NAMALWA (cell line): ENCODE results near the gene WRAP73.
A peak's percentile ranks its signal among the peaks of the same experiment; 100 is the strongest.

Experiments
- DNase-seq: peaks from one replicate; pipeline ENCODE4 v3.0.0-alpha.2; 2015; ENCODE audit warnings: low spot score

Gene WRAP73

GRCh38 chr1:3681898-3682806 lies 32.2 kb upstream of the WRAP73 start:
- DNase-seq, result no peak

GRCh38 chr1:3681231-3681897 lies 31.5 kb upstream of the WRAP73 start:
- no peak for DNase-seq

GRCh38 chr1:3680488-3681230 lies 30.8 kb upstream of the WRAP73 start:
- DNase-seq, result peak; percentile 69

- DNase-seq, result no peak
Observed at GRCh38 chr1:3679799-3680453, 30.0 kb upstream of the WRAP73 start.

- no peak for DNase-seq
Observed at GRCh38 chr1:3679098-3679555, 29.2 kb upstream of the WRAP73 start.

GRCh38 chr1:3678361-3679097 lies 28.6 kb upstream of the WRAP73 start:
- peak; percentile 28 for DNase-seq

- DNase-seq, result peak; percentile 72
Observed at GRCh38 chr1:3677484-3677883, 27.6 kb upstream of the WRAP73 start.

- peak; percentile 73 for DNase-seq
Observed at GRCh38 chr1:3676581-3677470, 26.9 kb upstream of the WRAP73 start.

- no peak for DNase-seq
Observed at GRCh38 chr1:3675436-3675835, 25.5 kb upstream of the WRAP73 start.

- no peak for DNase-seq
Observed at GRCh38 chr1:3674100-3675094, 24.5 kb upstream of the WRAP73 start.

- DNase-seq, result peak; percentile 49
Observed at GRCh38 chr1:3673381-3674099, 23.6 kb upstream of the WRAP73 start.

- no peak for DNase-seq
Observed at GRCh38 chr1:3672971-3673361, 23.1 kb upstream of the WRAP73 start.

GRCh38 chr1:3672231-3672970 lies 22.5 kb upstream of the WRAP73 start:
- no peak for DNase-seq

- DNase-seq, result no peak
Observed at GRCh38 chr1:3671371-3672180, 21.7 kb upstream of the WRAP73 start.

- no peak for DNase-seq
Observed at GRCh38 chr1:3670823-3671265, 20.9 kb upstream of the WRAP73 start.

GRCh38 chr1:3669971-3670431 lies 20.1 kb upstream of the WRAP73 start:
- no peak for DNase-seq

GRCh38 chr1:3669421-3669821 lies 19.5 kb upstream of the WRAP73 start:
- DNase-seq, result no peak
